ENCODE measurements around the gene ZNF132.

DNA sequence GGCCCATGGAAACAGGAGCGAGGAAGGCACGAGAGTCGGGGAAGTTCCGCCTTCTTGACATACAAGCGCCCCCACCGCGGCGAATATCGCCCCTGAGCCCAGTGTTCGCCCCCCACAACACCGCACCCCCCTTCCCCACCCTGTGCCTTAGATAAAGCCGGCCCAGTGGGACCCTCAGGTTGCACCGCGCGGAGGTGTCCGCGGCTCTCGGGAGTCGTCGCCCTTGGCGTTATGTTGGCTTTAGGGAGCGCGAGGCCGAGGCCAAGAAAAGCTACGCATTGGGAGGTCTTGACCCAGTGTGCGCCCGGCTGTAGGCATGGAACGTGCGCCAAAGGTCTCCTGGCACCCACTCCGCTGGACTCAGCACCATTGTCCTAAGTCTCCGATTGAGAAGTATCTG lies 603 bp upstream of the ZNF132 start:
- no peak for TF ChIP-seq POLR2AphosphoS5 (IDR thresholded peaks at IDR 0.05)
- TF ChIP-seq POLR2A (IDR thresholded peaks at IDR 0.05): no peak
- TF ChIP-seq, protein P1, sequence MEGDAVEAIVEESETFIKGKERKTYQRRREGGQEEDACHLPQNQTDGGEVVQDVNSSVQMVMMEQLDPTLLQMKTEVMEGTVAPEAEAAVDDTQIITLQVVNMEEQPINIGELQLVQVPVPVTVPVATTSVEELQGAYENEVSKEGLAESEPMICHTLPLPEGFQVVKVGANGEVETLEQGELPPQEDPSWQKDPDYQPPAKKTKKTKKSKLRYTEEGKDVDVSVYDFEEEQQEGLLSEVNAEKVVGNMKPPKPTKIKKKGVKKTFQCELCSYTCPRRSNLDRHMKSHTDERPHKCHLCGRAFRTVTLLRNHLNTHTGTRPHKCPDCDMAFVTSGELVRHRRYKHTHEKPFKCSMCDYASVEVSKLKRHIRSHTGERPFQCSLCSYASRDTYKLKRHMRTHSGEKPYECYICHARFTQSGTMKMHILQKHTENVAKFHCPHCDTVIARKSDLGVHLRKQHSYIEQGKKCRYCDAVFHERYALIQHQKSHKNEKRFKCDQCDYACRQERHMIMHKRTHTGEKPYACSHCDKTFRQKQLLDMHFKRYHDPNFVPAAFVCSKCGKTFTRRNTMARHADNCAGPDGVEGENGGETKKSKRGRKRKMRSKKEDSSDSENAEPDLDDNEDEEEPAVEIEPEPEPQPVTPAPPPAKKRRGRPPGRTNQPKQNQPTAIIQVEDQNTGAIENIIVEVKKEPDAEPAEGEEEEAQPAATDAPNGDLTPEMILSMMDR (IDR thresholded peaks at IDR 0.05): no peak
- TF ChIP-seq EP300 (IDR thresholded peaks at IDR 0.05): no peak
